ENCODE data around the gene OLFM3. TPM values are rescaled to one million over a fixed set of nuclear protein-coding genes. Genes with fewer than 3 reads are reported as not detected.

OLFM3 gene
- total RNA-seq, 1 experiment from 2014 or later = not detected

- Histone ChIP-seq H3K4me3 (replicated peaks in 1 of 2; ENCODE audit: low read depth in 1 of 2, low read length in 2 of 2) (no peak overlapping the region), H3K27ac (ENCODE audit: low read depth, low read length) (no peak overlapping the region), H4K20me1 (ENCODE audit: insufficient read depth) (no peaks in the 10 kb centered on the region), H3K9me3 (ENCODE audit: control insufficient read depth in 1 of 2, insufficient read depth in 1 of 2, low read depth in 1 of 2, low read length in 2 of 2) (no peaks in the 10 kb centered on the region), H2AFZ (ENCODE audit: low read depth, low read length, poor library complexity, severe bottlenecking) (no peak overlapping the region), H3K79me2 (ENCODE audit: insufficient read depth, low read length) (no peaks in the 10 kb centered on the region), H3K9me2 (ENCODE audit: insufficient read depth) (no peaks in the 10 kb centered on the region), H3K4me1 (ENCODE audit: control insufficient read depth in 1 of 2, insufficient read depth in 2 of 2, low read length in 2 of 2) (no peaks in the 10 kb centered on the region), H3K27me3 (ENCODE audit: insufficient read depth, low read length) (no peaks in the 10 kb centered on the region), H3K4me2 (ENCODE audit: low read length) (no peak overlapping the region), H3K36me3 (ENCODE audit: control insufficient read depth in 1 of 2, insufficient read depth in 2 of 2, low read length in 2 of 2) (no peaks in the 10 kb centered on the region), H3K9ac (ENCODE audit: low read length) (no peak overlapping the region)
- DNase-seq (ENCODE audit: low read depth, low spot score) (no peak), ATAC-seq (no peak)
- POLR2A ChIA-PET = no interaction called here
- intact Hi-C loops (cut with micrococcal nuclease) = no loop called here
- no TSS peak for BruUV-seq (replicated peaks)
- TF ChIP-seq YY1 (IDR thresholded peaks at IDR 0.05; ENCODE audit: extremely low read depth, insufficient replicate concordance, low read depth, low read length) (no peak), RAD21 (IDR thresholded peaks at IDR 0.05; ENCODE audit: low read depth) (no peak), EGR1 (IDR thresholded peaks at IDR 0.05; ENCODE audit: low read depth) (no peak), POLR2AphosphoS5 (IDR thresholded peaks at IDR 0.05; ENCODE audit: low read depth, low read length) (no peak), ELF1 (IDR thresholded peaks at IDR 0.05; ENCODE audit: borderline replicate concordance, low read depth) (no peak), ATF3 (IDR thresholded peaks at IDR 0.05) (no peak), POLR2A (IDR thresholded peaks at IDR 0.05; ENCODE audit: borderline replicate concordance, extremely low read depth, insufficient read depth, insufficient read length) (no peak), FOSL1 (IDR thresholded peaks at IDR 0.05; ENCODE audit: low read depth) (no peak), ZBTB33 (IDR thresholded peaks at IDR 0.05; ENCODE audit: extremely low read depth, insufficient replicate concordance, low read length) (no peak), SP1 (IDR thresholded peaks at IDR 0.05; ENCODE audit: low read depth) (no peak), REST (IDR thresholded peaks at IDR 0.05; ENCODE audit: low read depth) (no peak), CTCF (IDR thresholded peaks at IDR 0.05 in 2 of 3, conservative IDR thresholded peaks at IDR 0.05 in 1 of 3; ENCODE audit: borderline replicate concordance in 1 of 3, insufficient read depth in 1 of 3, low read depth in 2 of 3, low read length in 2 of 3) (no peak), MAX (IDR thresholded peaks at IDR 0.05) (no peak)
- RAD21 ChIA-PET (ENCODE audit: low non-redundant PET in 1 of 2, low total read pairs in 2 of 2, uncharacterized antibody in 2 of 2, unreplicated experiment in 2 of 2) = no interaction called here
- CTCF ChIA-PET = no interaction called here
Observed at GRCh38 chr1:101843160-101843559, 153.6 kb downstream of the OLFM3 start.
